Measurements from ENCODE around the gene COBLL1. TPM values are rescaled to one million over a fixed set of nuclear protein-coding genes. Genes with fewer than 3 reads are reported as not detected.

COBLL1 gene
- total RNA-seq, 1 experiment from 2014 or later: 4.4 TPM

- DNase-seq (ENCODE audit: low read depth, low spot score): no peak
- no peaks in the 10 kb centered on the region for H3K36me3 ChIP-seq (ENCODE audit: control insufficient read depth, insufficient read depth, low read length)
- no TSS peak for BruUV-seq (replicated peaks)
- H3K4me1 ChIP-seq (ENCODE audit: control insufficient read depth, insufficient read depth, low read length): no peaks in the 10 kb centered on the region
- ATAC-seq: no peak
- H3K27me3 ChIP-seq (ENCODE audit: control insufficient read depth, insufficient read depth, low read length): no peaks in the 10 kb centered on the region
- H3K27ac ChIP-seq (ENCODE audit: low read length): no peak overlapping the region
- H3K4me3 ChIP-seq (ENCODE audit: low read depth in 2 of 2, low read length in 2 of 2): no peak overlapping the region
- CTCF ChIA-PET: no interaction called here
- no peaks in the 10 kb centered on the region for H3K9me3 ChIP-seq (ENCODE audit: control insufficient read depth, insufficient read depth, low read depth, low read length)
- in situ Hi-C loops (cut with HindIII; ENCODE audit: low pct_unique_long_range_greater_than_20kb, low sequenced_read_pairs): no loop called here
- TF ChIP-seq CTCF (IDR thresholded peaks at IDR 0.05) (no peak), TCF7L2 (IDR thresholded peaks at IDR 0.05; ENCODE audit: low read depth, low read length) (no peak), POLR2AphosphoS5 (IDR thresholded peaks at IDR 0.05; ENCODE audit: low read depth, low read length) (no peak), REST (IDR thresholded peaks at IDR 0.05; ENCODE audit: insufficient read depth in 1 of 2, low read depth in 2 of 2, low read length in 1 of 2) (no peak), SIN3A (IDR thresholded peaks at IDR 0.05; ENCODE audit: borderline replicate concordance, insufficient read depth, low read depth, low read length) (no peak)
- POLR2A ChIA-PET: no interaction called here
- intact Hi-C loops (cut with micrococcal nuclease; ENCODE audit: unreplicated experiment): no loop called here
These were observed 136.0 kb downstream of the COBLL1 start for GRCh38 chr2:164705412-164706167.

GRCh38 chr2:164703915-164704706 is 137.5 kb downstream of the COBLL1 start:
- POLR2A ChIA-PET: no interaction called here
- no peak for DNase-seq (ENCODE audit: low read depth, low spot score)
- TF ChIP-seq CTCF (IDR thresholded peaks at IDR 0.05) (no peak; the same call in 1 of the 2 replicates), POLR2AphosphoS5 (IDR thresholded peaks at IDR 0.05; ENCODE audit: low read depth, low read length) (no peak), REST (IDR thresholded peaks at IDR 0.05; ENCODE audit: insufficient read depth in 1 of 2, low read depth in 2 of 2, low read length in 1 of 2) (no peak), SIN3A (IDR thresholded peaks at IDR 0.05; ENCODE audit: borderline replicate concordance, insufficient read depth, low read depth, low read length) (no peak)
- H3K9me3 ChIP-seq (ENCODE audit: control insufficient read depth, insufficient read depth, low read depth, low read length): no peaks in the 10 kb centered on the region
- H3K27ac ChIP-seq (ENCODE audit: low read length): no peak overlapping the region
- no peaks in the 10 kb centered on the region for H3K4me1 ChIP-seq (ENCODE audit: control insufficient read depth, insufficient read depth, low read length)
- H3K4me3 ChIP-seq (ENCODE audit: low read depth in 2 of 2, low read length in 2 of 2): no peak overlapping the region
- in situ Hi-C loops (cut with HindIII; ENCODE audit: low pct_unique_long_range_greater_than_20kb, low sequenced_read_pairs) (no loop called here), intact Hi-C loops (cut with micrococcal nuclease; ENCODE audit: unreplicated experiment) (no loop called here)
- no peaks in the 10 kb centered on the region for H3K27me3 ChIP-seq (ENCODE audit: control insufficient read depth, insufficient read depth, low read length)
- no peak for ATAC-seq
- H3K36me3 ChIP-seq (ENCODE audit: control insufficient read depth, insufficient read depth, low read length): no peaks in the 10 kb centered on the region
- BruUV-seq (replicated peaks): no TSS peak
- CTCF ChIA-PET: no interaction called here

All from Panc1 (cell line).